K562 (cell line): ENCODE measurements around the gene CEACAM20. TPM values are rescaled to one million over a fixed set of nuclear protein-coding genes. Genes with fewer than 3 reads are reported as not detected.
A peak's percentile ranks its signal among the peaks of the same experiment; 100 is the strongest.

Experiments
- E2F4 ChIP-seq: sonication (generic); formaldehyde crosslinking; IDR thresholded peaks from 2 replicates; pipeline ENCODE4 v1.8.0; 2022; ENCODE audit warnings: mild to moderate bottlenecking, low read depth, missing genetic modification reagents
- ID3 ChIP-seq, 2 experiments: fragments of 250-450 bp in 1 of 2; fragments of 450-650 bp in 1 of 2; sonication (Bioruptor Pico) in 1 of 2; IDR thresholded peaks; 2 replicates each; pipeline versions ENCODE4 v1.6.1 to v1.8.0; 2016 to 2021; ENCODE audit warnings: mild to moderate bottlenecking in 2 of 2, moderate library complexity in 2 of 2, missing compliant biosample characterization in 1 of 2, missing genetic modification characterization in 1 of 2
- NKRF ChIP-seq: fragments of 450-650 bp; IDR thresholded peaks from 2 replicates; pipeline ENCODE4 v1.6.1; 2016; ENCODE audit warnings: borderline replicate concordance
- PBX2 ChIP-seq, 2 experiments: IDR thresholded peaks in 1 of 2; conservative IDR thresholded peaks in 1 of 2; 2 replicates each; pipeline ENCODE4 v1.6.1; 2016; ENCODE audit warnings: low read depth in 2 of 2, mild to moderate bottlenecking in 1 of 2, missing compliant biosample characterization in 1 of 2, missing genetic modification characterization in 1 of 2, moderate library complexity in 1 of 2
- PYGO2 ChIP-seq: fragments of 450-650 bp; IDR thresholded peaks from 2 replicates; pipeline ENCODE4 v1.6.1; 2016; ENCODE audit warnings: mild to moderate bottlenecking, missing genetic modification characterization, moderate library complexity, missing compliant biosample characterization
- SIN3B ChIP-seq: fragments of 450-650 bp; IDR thresholded peaks from 2 replicates; pipeline ENCODE4 v1.6.1; 2017; ENCODE audit warnings: low read depth, mild to moderate bottlenecking, moderate library complexity
- ZNF263 ChIP-seq: sonication (generic); formaldehyde crosslinking; IDR thresholded peaks from 2 replicates; pipeline ENCODE4 v1.8.0; 2022; ENCODE audit warnings: mild to moderate bottlenecking, missing genetic modification reagents, borderline replicate concordance
- ZNF41 ChIP-seq: fragments of 250-450 bp; sonication (Bioruptor Pico); conservative IDR thresholded peaks from 2 replicates; pipeline ENCODE4 v1.4.0; 2020; ENCODE audit warnings: mild to moderate bottlenecking
- ZNF444 ChIP-seq: fragments of 250-450 bp; sonication (Bioruptor Pico); IDR thresholded peaks from 2 replicates; pipeline ENCODE4 v1.4.0; 2020; ENCODE audit warnings: mild to moderate bottlenecking, moderate library complexity
- ZNF592 ChIP-seq: fragments of 450-650 bp; IDR thresholded peaks from 2 replicates; pipeline ENCODE4 v1.6.1; 2017; ENCODE audit warnings: antibody characterized with exemption, mild to moderate bottlenecking
- ZNF766 ChIP-seq: fragments of 200-800 bp; sonication (Bioruptor generic); conservative IDR thresholded peaks from 2 replicates; pipeline ENCODE4 v1.6.1; 2016; ENCODE audit warnings: missing genetic modification characterization, missing compliant biosample characterization
- polyA plus RNA-seq, 8 experiments: library from polyadenylated mRNA; depleted of rRNA in 4 of 8; stranded (reverse) in 5 of 8; unstranded in 3 of 8; fragments of >200 nt; fragmentation: Nextera tagmentation in 2 of 8; fragmentation: Illumina TruSeq in 1 of 8; extraction: Ambion mirVana in 2 of 8; extraction: Trizol in 1 of 8; gene quantifications; 2 replicates each; pipeline versions ENCODE4 v1.2.1 to v1.2.3, GENCODE V29; 2011 to 2014; ENCODE audit warnings: inconsistent platforms in 1 of 8, missing spikeins in 1 of 8
- total RNA-seq, 7 experiments: library from RNA; depleted of rRNA in 6 of 7; stranded (reverse); fragments of >200 nt in 6 of 7; fragmentation: Illumina TruSeq in 2 of 7; extraction: Trizol in 2 of 7; gene quantifications; 2 replicates each; pipeline versions ENCODE4 v1.2.1 to v1.2.3, GENCODE V29; 2011 to 2021; ENCODE audit warnings: low replicate concordance in 1 of 7

Gene CEACAM20
- total and polyA plus RNA-seq, 9 of the 15 experiments (the other 6 are each of a cell fraction or from before 2014, with no cell fraction given): not detected

GRCh38 chr19:44499962-44500949 is 29.2 kb downstream of the CEACAM20 start, which contains the start of gene ZNF180 (continued):
- TF ChIP-seq ID3 (CRISPR knock-in tag; IDR thresholded peaks at IDR 0.05): no peak
- no peak; the same call in 1 of the 2 replicates for TF ChIP-seq ID3 (tag; IDR thresholded peaks at IDR 0.05)
- TF ChIP-seq ZNF263 (CRISPR knock-in tag): peak; percentile 93
- no peak for TF ChIP-seq ZNF41 (CRISPR knock-in tag)
- TF ChIP-seq E2F4: peak; percentile 87
- TF ChIP-seq SIN3B: 0 out of 2 replicates have a peak, but pooled peaks have one; percentile 35
- TF ChIP-seq ZNF444 (CRISPR knock-in tag): no peak
- no peak for TF ChIP-seq PBX2 (CRISPR knock-in tag; IDR thresholded peaks at IDR 0.05; ENCODE audit: low read depth)
- no peak for TF ChIP-seq PBX2 (tag; conservative IDR thresholded peaks at IDR 0.05; ENCODE audit: low read depth)
- peak; percentile 89 for TF ChIP-seq NKRF
- TF ChIP-seq PYGO2: no peak
- TF ChIP-seq ZNF766: no peak
- no peak for TF ChIP-seq ZNF592
